GM12878 (cell line): Measurements from ENCODE around the gene RCC2. TPM values are rescaled to one million over a fixed set of nuclear protein-coding genes. Genes with fewer than 3 reads are reported as not detected.
"Not testable (repeated sequence)": the region's sequence is repeated elsewhere in the genome, so short reads cannot be mapped to it uniquely, and the experiment has no call there.

Experiments used
- ATAC-seq: fragments of 200-7000 bp; cut with Tn5 transposase; 3 replicates; pipeline ENCODE4 v1.9.1; 2020; ENCODE audit warnings: mild to moderate bottlenecking, moderate library complexity
- BruUV-seq: library from RNA; stranded (reverse); fragments of 400-500 nt; replicated peaks from 2 replicates; lab custom pipeline; 2021; lab: Mats Ljungman, UMichigan
- CTCF ChIA-PET: fragments of 300-600 bp; sonication (Branson Sonifier 250); formaldehyde crosslinking; extraction: SDS; loops from one replicate; lab custom pipeline; 2021; ENCODE audit warnings: inconsistent platforms; lab: Yijun Ruan, JAX
- POLR2A ChIA-PET: fragments of 350-600 bp; formaldehyde crosslinking; extraction: SDS; loops from one replicate; lab custom pipeline; 2021; ENCODE audit warnings: inconsistent platforms; lab: Charles Lee
- RAD21 ChIA-PET: fragments of 300-600 bp; sonication (Branson Sonifier 250); formaldehyde crosslinking; loops from one replicate; lab custom pipeline; 2023; ENCODE audit warnings: antibody characterized with exemption; ENCODE audit not compliant: unreplicated experiment; lab: Charles Lee
- SMC1A ChIA-PET: fragments of 300-600 bp; sonication (Branson Sonifier 250); formaldehyde crosslinking; loops from one replicate; lab custom pipeline; 2023; ENCODE audit not compliant: unreplicated experiment, uncharacterized antibody; lab: Charles Lee
- DNase-seq: peaks from one replicate; pipeline ENCODE4 v3.0.0-alpha.2; 2011; ENCODE audit warnings: low read depth, low spot score
- FAIRE-seq: peaks from 3 replicates; lab custom pipeline; 2011; peaks lifted over from hg19 to GRCh38; lab: Jason Lieb, UNC
- H2AFZ ChIP-seq: 2 replicates; pipeline ENCODE4 v1.6.0; 2011; ENCODE audit warnings: low read depth, low read length, control low read depth; ENCODE audit not compliant: control insufficient read depth
- H3K27ac ChIP-seq: 2 replicates; pipeline ENCODE4 v1.5.1; 2011; ENCODE audit warnings: control low read depth; ENCODE audit not compliant: control insufficient read depth, insufficient read depth
- H3K27me3 ChIP-seq, 2 experiments: replicated peaks in 1 of 2; 2 replicates each; pipeline versions ENCODE4 v1.6.0 to v1.6.1; 2011; ENCODE audit warnings: low read length in 1 of 2; ENCODE audit not compliant: control insufficient read depth in 2 of 2, insufficient read depth in 2 of 2
- H3K36me3 ChIP-seq, 2 experiments: 2 replicates each; pipeline ENCODE4 v1.5.1; 2011; ENCODE audit warnings: low read length in 1 of 2; ENCODE audit not compliant: control insufficient read depth in 2 of 2, insufficient read depth in 2 of 2
- H3K4me1 ChIP-seq: 2 replicates; pipeline ENCODE4 v1.6.1; 2011; ENCODE audit warnings: mild to moderate bottlenecking, low read length, moderate library complexity, mixed read lengths; ENCODE audit not compliant: control insufficient read depth, insufficient read depth
- H3K4me2 ChIP-seq: 2 replicates; pipeline ENCODE4 v1.6.0; 2011; ENCODE audit warnings: control low read depth; ENCODE audit not compliant: control insufficient read depth, insufficient read depth
- H3K4me3 ChIP-seq: fragments of 200-600 bp; sonication (generic); 2 replicates; pipeline ENCODE4 v1.5.1; 2016
- H3K79me2 ChIP-seq: 2 replicates; pipeline ENCODE4 v1.6.0; 2011; ENCODE audit warnings: low read length; ENCODE audit not compliant: control insufficient read depth, insufficient read depth
- H3K9ac ChIP-seq: 2 replicates; pipeline ENCODE4 v1.8.0; 2011; ENCODE audit warnings: low read length, control low read depth, mixed read lengths; ENCODE audit not compliant: control insufficient read depth, insufficient read depth
- H3K9me3 ChIP-seq: replicated peaks from 3 replicates; pipeline ENCODE4 v1.5.1; 2011; ENCODE audit warnings: mild to moderate bottlenecking, low read length; ENCODE audit not compliant: control insufficient read depth, insufficient read depth
- H4K20me1 ChIP-seq: 2 replicates; pipeline ENCODE4 v1.6.0; 2011; ENCODE audit not compliant: control insufficient read depth, insufficient read depth
- CEBPB ChIP-seq, 2 experiments: fragments of 150-350 bp in 1 of 2; IDR thresholded peaks; 2 replicates each; pipeline ENCODE4 v1.6.1; 2012 to 2014; ENCODE audit warnings: low read depth in 2 of 2, low read length in 2 of 2, borderline replicate concordance in 1 of 2, inconsistent platforms in 1 of 2
- JUNB ChIP-seq: IDR thresholded peaks from 2 replicates; pipeline ENCODE4 v1.6.1; 2016; ENCODE audit warnings: antibody characterized with exemption, mild to moderate bottlenecking
- RFX5 ChIP-seq: IDR thresholded peaks from 2 replicates; pipeline ENCODE4 v1.6.1; 2011; ENCODE audit warnings: low read depth, low read length, improper control_type of control experiment
- SIX5 ChIP-seq: IDR thresholded peaks from 2 replicates; pipeline ENCODE4 v1.6.1; 2011; ENCODE audit warnings: mild to moderate bottlenecking, low read depth, low read length, moderate library complexity; ENCODE audit not compliant: severe bottlenecking
- TCF3 ChIP-seq: IDR thresholded peaks from 2 replicates; pipeline ENCODE4 v1.6.1; 2012; ENCODE audit warnings: low read depth, mild to moderate bottlenecking, low read length, borderline replicate concordance; ENCODE audit not compliant: insufficient read depth
- ZNF384 ChIP-seq: IDR thresholded peaks from 2 replicates; pipeline ENCODE4 v1.6.1; 2012; ENCODE audit warnings: low read depth, mild to moderate bottlenecking, low read length, improper control_type of control experiment, borderline replicate concordance
- WGBS: methylation state at CpG from one replicate; pipeline ENCODE4 v1.1.6; 2016; ENCODE audit warnings: low lambda C conversion rate; ENCODE audit not compliant: insufficient replicate concordance, insufficient coverage; ENCODE audit errors: missing lambda C conversion rate; 5-methylcytosine and 5-hydroxymethylcytosine counted together
- in situ Hi-C: fragments of 300-500 bp; cut with MboI; formaldehyde crosslinking; loops from 9 replicates; pipeline ENCODE4 v1.14.3; 2018; ENCODE audit warnings: mixed read lengths
- intact Hi-C: fragments of 100-400 bp; cut with micrococcal nuclease; formaldehyde crosslinking; loops from one replicate; pipeline ENCODE4 v1.14.2; 2022; ENCODE audit not compliant: unreplicated experiment
- polyA plus RNA-seq, 11 experiments: library from polyadenylated mRNA; depleted of rRNA in 4 of 11; unstranded in 6 of 11; stranded (reverse) in 5 of 11; fragments of >200 nt; fragmentation: Nextera tagmentation in 4 of 11; fragmentation: Illumina TruSeq in 1 of 11; extraction: Ambion mirVana in 4 of 11; extraction: Trizol in 1 of 11; gene quantifications; 1 replicate in 1 of 11; 2 replicates in 10 of 11; pipeline versions ENCODE4 v1.2.1 to v1.2.3, GENCODE V29; 2011 to 2016; ENCODE audit warnings: inconsistent platforms in 2 of 11, missing spikeins in 2 of 11, low read depth in 1 of 11
- total RNA-seq, 4 experiments: library from RNA; depleted of rRNA in 3 of 4; stranded (reverse); fragments of >200 nt in 3 of 4; fragmentation: Illumina TruSeq in 1 of 4; extraction: Trizol in 1 of 4; gene quantifications; 2 replicates each; pipeline versions ENCODE4 v1.2.1 to v1.2.3, GENCODE V29; 2013 to 2021
- TF ChIP-seq, protein P1 (sequence below): IDR thresholded peaks from 2 replicates; pipeline ENCODE4 v1.6.1; 2012; ENCODE audit warnings: low read length, inconsistent platforms

The RCC2 gene
- total and polyA plus RNA-seq, 10 of the 15 experiments (the other 5 are each of a cell fraction or from before 2014, with no cell fraction given), result 10.7 to 176 (median 85.5) TPM

DNA sequence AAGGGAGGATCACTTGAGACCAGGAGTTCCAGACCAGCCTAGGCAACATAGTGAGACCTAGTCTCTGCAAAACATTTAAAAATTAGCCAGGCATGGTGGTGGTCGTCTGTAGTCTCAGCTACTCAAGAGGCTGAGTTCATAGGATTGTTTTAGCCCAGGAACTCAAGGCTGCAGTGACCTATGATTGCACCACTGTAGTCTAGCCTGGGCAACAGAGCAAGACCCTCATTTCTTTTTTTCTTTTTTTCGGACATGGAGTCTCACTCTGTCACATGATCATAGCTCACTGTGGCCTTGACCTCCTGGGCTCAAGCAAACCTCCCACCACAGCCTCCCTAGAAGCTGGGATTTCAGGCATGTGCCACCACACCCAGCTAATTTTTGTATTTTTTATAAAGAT, 31.9 kb upstream of the RCC2 start (continued):
- TF ChIP-seq CEBPB (IDR thresholded peaks at IDR 0.05; ENCODE audit: borderline replicate concordance in 1 of 2, low read depth in 2 of 2, low read length in 2 of 2) (no peak), TCF3 (no peak), SIX5 (no peak)
- TF ChIP-seq, protein P1, sequence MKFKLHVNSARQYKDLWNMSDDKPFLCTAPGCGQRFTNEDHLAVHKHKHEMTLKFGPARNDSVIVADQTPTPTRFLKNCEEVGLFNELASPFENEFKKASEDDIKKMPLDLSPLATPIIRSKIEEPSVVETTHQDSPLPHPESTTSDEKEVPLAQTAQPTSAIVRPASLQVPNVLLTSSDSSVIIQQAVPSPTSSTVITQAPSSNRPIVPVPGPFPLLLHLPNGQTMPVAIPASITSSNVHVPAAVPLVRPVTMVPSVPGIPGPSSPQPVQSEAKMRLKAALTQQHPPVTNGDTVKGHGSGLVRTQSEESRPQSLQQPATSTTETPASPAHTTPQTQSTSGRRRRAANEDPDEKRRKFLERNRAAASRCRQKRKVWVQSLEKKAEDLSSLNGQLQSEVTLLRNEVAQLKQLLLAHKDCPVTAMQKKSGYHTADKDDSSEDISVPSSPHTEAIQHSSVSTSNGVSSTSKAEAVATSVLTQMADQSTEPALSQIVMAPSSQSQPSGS, result no peak

DNA sequence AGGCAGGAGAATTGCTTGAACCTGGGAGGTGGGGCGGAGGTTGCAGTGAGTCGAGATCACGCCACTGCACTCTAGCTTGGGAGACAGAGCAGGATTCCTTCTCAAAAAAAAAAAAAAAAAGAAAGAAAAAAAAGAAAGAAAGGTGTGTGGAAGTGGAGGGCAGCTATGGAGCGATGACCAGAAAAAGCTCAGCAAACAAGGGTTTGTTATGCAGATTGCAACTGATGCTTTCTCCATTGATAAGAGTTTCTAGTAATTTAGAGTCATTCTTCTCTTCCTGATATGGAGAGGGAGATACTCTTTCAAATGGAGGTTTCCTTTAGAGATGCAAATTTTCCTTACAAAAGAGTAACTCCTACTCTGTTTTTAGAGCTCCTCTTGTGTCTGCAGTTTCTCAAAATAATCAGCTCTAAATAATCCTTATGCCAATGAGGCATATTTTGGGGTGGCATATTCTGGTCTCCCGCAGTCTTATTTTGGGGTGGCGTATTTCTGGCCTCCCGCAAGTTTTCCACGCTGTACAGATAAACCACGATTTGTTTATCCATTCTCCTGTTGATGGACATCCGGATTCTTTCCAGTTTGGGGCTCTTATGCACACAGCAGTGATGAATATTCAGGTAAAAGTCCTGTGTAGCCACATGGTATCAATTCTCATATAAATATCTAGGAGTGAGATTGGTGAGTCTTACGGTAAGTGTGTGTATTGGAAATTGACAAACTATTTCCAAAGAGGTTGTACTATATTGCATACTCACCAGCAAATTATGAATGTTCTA, 30.7 kb upstream of the RCC2 start:
- Histone ChIP-seq H3K27ac (no peak overlapping the region), H3K79me2 (no peaks in the 10 kb centered on the region), H3K4me3 (no peak overlapping the region), H3K4me1 (no peaks in the 10 kb centered on the region), H4K20me1 (no peaks in the 10 kb centered on the region), H2AFZ (no peak overlapping the region), H3K9me3 (no peaks in the 10 kb centered on the region), H3K9ac (no peak overlapping the region), H3K36me3 (no peaks in the 10 kb centered on the region), H3K4me2 (no peak overlapping the region), H3K27me3 (no peaks in the 10 kb centered on the region)
- SMC1A ChIA-PET, result no interaction called here
- no peak for DNase-seq
- no TSS peak for BruUV-seq
- RAD21 ChIA-PET, result no interaction called here
- no peak for TF ChIP-seq ZNF384
- no peak for TF ChIP-seq RFX5
- TF ChIP-seq JUNB, result no peak
- no peak for ATAC-seq
- in situ Hi-C loops, result no loop called here
- 57% methylated on average over 11 of the region's 11 CpGs for WGBS
- intact Hi-C loops, result no loop called here
- CTCF ChIA-PET, result interaction anchor here (1.1 kb wide), 1 partner anchor 101 kb away, joined by 6 read pairs; no protein-coding TSS in a partner anchor
- POLR2A ChIA-PET, result no interaction called here
- FAIRE-seq, result no peak

DNA sequence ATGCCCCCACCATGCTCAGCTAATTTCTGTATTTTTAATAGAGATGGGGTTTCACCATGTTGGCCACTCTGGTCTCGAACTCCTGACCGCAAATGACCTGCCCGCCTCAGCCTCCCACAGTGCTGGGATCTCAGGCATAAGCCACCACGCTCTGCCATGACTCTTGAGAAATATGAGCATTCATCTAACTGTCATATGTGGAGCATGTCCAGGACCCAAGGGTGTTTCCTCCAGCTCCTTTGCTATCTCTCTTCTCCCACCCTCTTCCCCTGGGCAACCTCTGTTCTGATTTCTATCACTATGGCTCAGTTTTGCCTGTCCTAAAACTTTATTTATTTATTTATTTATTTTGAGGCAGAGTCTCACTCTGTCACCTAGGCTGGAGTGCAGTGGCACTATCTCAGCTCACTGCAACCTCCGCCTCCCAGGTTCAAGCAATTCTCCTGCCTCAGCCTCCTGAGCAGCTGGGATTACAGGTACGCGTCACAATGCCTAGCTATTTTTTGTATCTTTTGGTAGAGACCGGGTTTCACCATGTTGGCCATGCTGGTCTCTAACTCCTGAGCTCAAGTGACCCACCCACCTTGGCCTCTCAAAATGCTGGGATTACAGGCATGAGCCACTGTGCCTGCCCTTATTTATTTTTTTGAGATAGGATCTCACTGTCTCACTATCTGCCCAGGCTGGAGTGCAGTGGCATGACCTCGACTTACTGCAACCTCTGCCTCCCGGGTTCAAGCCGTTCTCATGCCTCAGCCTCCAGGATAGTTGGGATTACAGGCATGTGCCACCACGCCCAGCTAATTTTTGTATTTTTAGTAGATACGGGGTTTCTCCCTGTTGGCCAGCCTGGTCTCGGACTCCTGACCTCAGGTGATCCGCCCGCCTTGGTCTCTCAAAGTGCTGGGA, 29.1 kb upstream of the RCC2 start:
- ATAC-seq, H3K4me3 ChIP-seq, H3K4me2 ChIP-seq, in situ Hi-C loops, H3K9me3 ChIP-seq, SMC1A ChIA-PET, H3K4me1 ChIP-seq, H3K9ac ChIP-seq, RAD21 ChIA-PET, BruUV-seq, H3K27ac ChIP-seq, intact Hi-C loops, DNase-seq, H4K20me1 ChIP-seq, H2AFZ ChIP-seq, POLR2A ChIA-PET, FAIRE-seq, H3K36me3 ChIP-seq, H3K27me3 ChIP-seq, H3K79me2 ChIP-seq: not testable (repeated sequence)
- CTCF ChIA-PET, result interaction anchor here (0.6 to 1.2 kb wide), 3 partner anchors 9 to 1689 kb away, joined by 3 to 4 read pairs (median 3); no protein-coding TSS in a partner anchor
- WGBS, result 75% methylated on average over 16 of the region's 16 CpGs
